HEK293T (cell line): ENCODE data around the gene TMEM269.

Experiments used
- CTCF ChIA-PET: fragments of 350-600 bp; formaldehyde crosslinking; extraction: SDS; loops from one replicate; lab custom pipeline; 2021; ENCODE audit warnings: antibody characterized with exemption, inconsistent platforms; lab: Yijun Ruan, JAX
- POLR2A ChIA-PET: fragments of 350-600 bp; formaldehyde crosslinking; extraction: SDS; loops from one replicate; lab custom pipeline; 2020; ENCODE audit warnings: antibody characterized with exemption, inconsistent platforms; lab: Yijun Ruan, JAX
- DNase-seq: peaks from one replicate; pipeline ENCODE4 v3.0.0; 2012; ENCODE audit warnings: mixed read lengths; ENCODE audit errors: extremely low spot score
- ARNT ChIP-seq: fragments of 450-650 bp; IDR thresholded peaks from 2 replicates; pipeline ENCODE4 v1.6.1; 2017; ENCODE audit warnings: mild to moderate bottlenecking
- BHLHE40 ChIP-seq: fragments of 450-650 bp; IDR thresholded peaks from 2 replicates; pipeline ENCODE4 v1.6.1; 2016; ENCODE audit warnings: mild to moderate bottlenecking, moderate library complexity, borderline replicate concordance
- ELF4 ChIP-seq: fragments of 450-650 bp; IDR thresholded peaks from 2 replicates; pipeline ENCODE4 v1.6.1; 2017; ENCODE audit warnings: antibody characterized with exemption
- FOXA1 ChIP-seq: fragments of 450-650 bp; IDR thresholded peaks from 2 replicates; pipeline ENCODE4 v1.6.1; 2016; ENCODE audit warnings: mild to moderate bottlenecking
- FOXK2 ChIP-seq: fragments of 450-650 bp; IDR thresholded peaks from 2 replicates; pipeline ENCODE4 v1.6.1; 2016; ENCODE audit warnings: mild to moderate bottlenecking
- FOXM1 ChIP-seq: fragments of 450-650 bp; IDR thresholded peaks from 2 replicates; pipeline ENCODE4 v1.6.1; 2017; ENCODE audit warnings: mild to moderate bottlenecking, borderline replicate concordance
- HDGF ChIP-seq: fragments of 450-650 bp; IDR thresholded peaks from 2 replicates; pipeline ENCODE4 v1.6.1; 2017; ENCODE audit warnings: antibody characterized with exemption, borderline replicate concordance
- L3MBTL2 ChIP-seq: fragments of 450-650 bp; conservative IDR thresholded peaks from 2 replicates; pipeline ENCODE4 v1.6.1; 2016; ENCODE audit warnings: mild to moderate bottlenecking
- LEF1 ChIP-seq: fragments of 450-650 bp; IDR thresholded peaks from 2 replicates; pipeline ENCODE4 v1.6.1; 2017; ENCODE audit warnings: mild to moderate bottlenecking, borderline replicate concordance
- NFRKB ChIP-seq: fragments of 450-650 bp; IDR thresholded peaks from 2 replicates; pipeline ENCODE4 v1.6.1; 2016; ENCODE audit warnings: mild to moderate bottlenecking, moderate library complexity
- SP1 ChIP-seq: fragments of 450-650 bp; IDR thresholded peaks from 2 replicates; pipeline ENCODE4 v1.6.1; 2017
- TARDBP ChIP-seq: fragments of 450-650 bp; IDR thresholded peaks from 2 replicates; pipeline ENCODE4 v1.6.1; 2016
- ZNF384 ChIP-seq: fragments of 450-650 bp; IDR thresholded peaks from 2 replicates; pipeline ENCODE4 v1.6.1; 2016
- TF ChIP-seq, protein P1 (sequence below): fragments of 450-650 bp; IDR thresholded peaks from 2 replicates; pipeline ENCODE4 v1.6.1; 2016

TMEM269 gene

GRCh38 chr1:42824481-42825035 is 39.8 kb downstream of the TMEM269 start:
- ChIA-PET CTCF (interaction anchor here (1.0 to 1.2 kb wide), 3 partner anchors 13 to 99 kb away, joined by 3 to 4 read pairs (median 4); partner anchors contain the start of gene ZNF691), POLR2A (interaction anchor here (1.3 to 7.3 kb wide), 5 partner anchors 8 to 57 kb away, joined by 3 to 75 read pairs (median 8); partner anchors contain the start of genes C1orf50, P3H1 and ZNF691)
- TF ChIP-seq ZNF384: no peak
- no peak for TF ChIP-seq ARNT
- no peak for TF ChIP-seq SP1
- TF ChIP-seq FOXA1: no peak
- TF ChIP-seq, protein P1, sequence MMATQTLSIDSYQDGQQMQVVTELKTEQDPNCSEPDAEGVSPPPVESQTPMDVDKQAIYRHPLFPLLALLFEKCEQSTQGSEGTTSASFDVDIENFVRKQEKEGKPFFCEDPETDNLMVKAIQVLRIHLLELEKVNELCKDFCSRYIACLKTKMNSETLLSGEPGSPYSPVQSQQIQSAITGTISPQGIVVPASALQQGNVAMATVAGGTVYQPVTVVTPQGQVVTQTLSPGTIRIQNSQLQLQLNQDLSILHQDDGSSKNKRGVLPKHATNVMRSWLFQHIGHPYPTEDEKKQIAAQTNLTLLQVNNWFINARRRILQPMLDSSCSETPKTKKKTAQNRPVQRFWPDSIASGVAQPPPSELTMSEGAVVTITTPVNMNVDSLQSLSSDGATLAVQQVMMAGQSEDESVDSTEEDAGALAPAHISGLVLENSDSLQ: no peak
- no peak for TF ChIP-seq HDGF
- no peak for DNase-seq

DNA sequence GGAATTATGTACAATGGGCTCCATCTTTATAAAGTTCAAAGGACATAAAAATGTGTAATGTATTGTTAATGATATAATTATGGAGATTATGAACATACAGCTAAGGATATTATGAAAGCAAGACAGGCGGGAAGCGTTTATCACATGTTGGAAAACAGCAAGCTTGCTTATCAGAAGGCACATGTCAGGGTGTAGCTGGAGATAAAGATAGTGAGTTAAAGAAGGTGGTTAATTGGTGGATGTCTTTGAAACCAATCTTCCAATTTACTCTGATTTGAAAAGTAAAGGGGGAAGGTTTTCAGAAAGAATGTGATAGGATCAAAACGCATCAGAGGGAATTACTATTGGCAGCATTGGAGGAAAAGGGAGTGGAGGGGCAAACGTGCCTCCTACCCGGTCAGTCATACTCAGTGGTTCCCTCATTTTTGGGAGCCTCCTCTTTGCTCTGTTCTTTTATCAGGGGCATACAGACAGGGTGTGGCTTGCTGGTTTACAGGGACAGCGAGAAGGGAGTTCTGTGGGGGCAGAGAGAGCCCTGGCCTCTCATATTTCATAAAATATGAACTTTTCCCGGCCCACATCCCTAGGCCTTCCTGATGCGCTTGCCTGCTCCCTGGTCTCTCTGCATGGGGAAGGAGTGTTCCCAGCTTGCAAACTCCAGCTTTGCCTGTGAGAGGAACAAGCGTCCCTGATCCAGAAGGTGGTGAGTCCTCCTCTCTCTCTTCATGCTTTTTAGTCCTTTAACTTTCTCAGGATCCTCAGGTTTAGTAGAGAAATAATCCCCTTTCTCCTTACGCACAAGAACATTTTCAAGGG is 40.5 kb downstream of the TMEM269 start:
- ChIA-PET POLR2A (interaction anchor here (1.0 to 7.3 kb wide), 6 partner anchors 9 to 143 kb away, joined by 3 to 75 read pairs (median 6); partner anchors contain the start of genes C1orf50, P3H1, YBX1 and ZNF691), CTCF (interaction anchor here (1.0 to 1.2 kb wide), 3 partner anchors 12 to 98 kb away, joined by 3 to 4 read pairs (median 4); partner anchors contain the start of gene ZNF691)
- no peak for TF ChIP-seq FOXM1
- TF ChIP-seq ARNT: no peak
- no peak for TF ChIP-seq FOXA1
- no peak for TF ChIP-seq FOXK2
- TF ChIP-seq L3MBTL2: peak; percentile 33
- no peak for TF ChIP-seq SP1
- no peak for TF ChIP-seq NFRKB
- no peak for DNase-seq

GRCh38 chr1:42830631-42831030 is 45.8 kb downstream of the TMEM269 start:
- ChIA-PET CTCF (no interaction called here), POLR2A (interaction anchor here (1.1 to 3.8 kb wide), 2 partner anchors 16 to 52 kb away, joined by 3 to 19 read pairs; partner anchors contain the start of gene ZNF691)
- no peak for DNase-seq
- no peak for TF ChIP-seq LEF1
- TF ChIP-seq, protein P1: no peak
- TF ChIP-seq NFRKB: no peak

DNA sequence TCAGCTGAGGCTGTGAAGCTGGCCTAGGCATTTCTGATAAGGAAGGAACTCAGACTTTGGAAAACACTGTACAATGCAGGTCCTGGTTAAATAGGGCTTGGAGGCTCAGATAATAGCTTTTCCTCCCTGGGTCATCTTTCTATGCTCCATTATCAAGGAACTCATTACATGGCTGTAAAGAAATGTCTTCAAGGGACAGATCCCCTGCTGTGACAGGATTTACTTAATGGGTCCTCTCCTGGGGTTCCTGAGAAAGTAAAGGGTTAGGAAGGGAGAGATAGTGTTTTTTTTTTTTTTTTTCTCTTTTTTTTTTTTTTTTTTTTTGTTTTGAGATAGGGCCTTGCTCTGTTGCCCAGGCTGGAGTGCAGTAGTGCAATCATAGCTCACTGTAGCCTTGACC is 46.5 kb downstream of the TMEM269 start:
- POLR2A ChIA-PET: interaction anchor here (1.1 to 3.8 kb wide), 2 partner anchors 15 to 53 kb away, joined by 3 to 19 read pairs; partner anchors contain the start of gene ZNF691
- CTCF ChIA-PET: no interaction called here
- TF ChIP-seq ARNT (no peak), BHLHE40 (no peak), ZNF384 (peak; percentile 72)
- no peak for DNase-seq

DNA sequence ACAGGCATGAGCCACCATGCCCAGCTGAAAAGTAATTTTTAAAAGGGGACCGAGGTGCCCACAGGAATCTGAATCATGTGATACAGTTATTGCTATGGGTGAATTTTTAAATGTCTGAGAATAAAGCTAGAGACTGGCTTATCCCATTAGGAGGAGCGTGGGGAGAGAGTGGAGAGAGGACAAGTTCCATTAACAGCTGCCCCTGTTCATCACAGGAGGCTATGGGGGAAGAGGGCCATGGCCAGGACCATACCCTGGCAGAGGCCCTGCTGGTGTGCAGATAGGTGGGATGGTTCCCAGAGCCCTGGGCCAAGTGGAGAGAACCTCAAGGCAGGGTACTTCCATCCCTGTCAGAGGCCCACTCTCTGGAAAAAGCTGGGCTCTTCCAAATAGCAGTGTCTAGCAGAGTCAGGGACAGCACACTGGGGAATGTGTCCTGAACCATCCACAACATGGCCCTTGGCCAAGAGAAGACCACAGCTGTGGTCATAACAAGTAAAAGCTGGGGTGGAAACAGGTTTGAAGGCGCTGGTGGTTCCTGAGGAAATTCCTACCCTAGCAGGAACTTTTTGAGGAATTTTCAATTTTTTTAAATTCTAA is 48.0 kb downstream of the TMEM269 start:
- no peak for DNase-seq
- POLR2A ChIA-PET: interaction anchor here (1.4 kb wide), 1 partner anchor 14 kb away, joined by 7 read pairs; the partner anchor contains the start of gene ZNF691
- TF ChIP-seq SP1: no peak
- CTCF ChIA-PET: interaction anchor here (0.9 kb wide), 1 partner anchor 13 kb away, joined by 3 read pairs; the partner anchor contains the start of gene ZNF691

GRCh38 chr1:42833981-42834380 is 49.2 kb downstream of the TMEM269 start:
- TF ChIP-seq LEF1 (no peak), ELF4 (no peak), SP1 (no peak), TARDBP (no peak)
- ChIA-PET POLR2A (interaction anchor here (1.4 to 3.0 kb wide), 3 partner anchors 10 to 13 kb away, joined by 5 to 43 read pairs (median 7); partner anchors contain the start of gene ZNF691), CTCF (no interaction called here)
- no peak for DNase-seq

DNA sequence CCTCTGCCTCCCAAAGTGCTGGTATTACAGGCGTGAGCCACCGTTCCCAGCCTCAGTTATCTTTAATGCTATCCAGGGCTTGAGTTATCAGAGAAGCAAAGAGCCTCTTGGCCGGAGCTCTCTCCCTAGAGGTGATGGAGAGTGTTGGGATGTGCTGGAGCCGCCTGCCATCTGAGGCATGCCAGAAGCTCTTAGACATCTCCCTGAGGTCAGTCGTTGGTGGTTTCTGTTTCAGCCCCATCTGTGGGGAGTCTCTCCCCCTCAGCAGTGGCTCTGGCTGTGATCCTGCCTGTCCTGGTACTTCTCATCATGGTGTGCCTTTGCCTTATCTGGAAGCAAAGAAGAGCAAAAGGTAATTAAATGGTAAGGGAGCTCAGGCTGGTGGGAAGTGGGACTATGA is 50.0 kb downstream of the TMEM269 start:
- no peak for TF ChIP-seq ZNF384
- TF ChIP-seq BHLHE40: no peak
- TF ChIP-seq FOXA1: no peak
- no peak for TF ChIP-seq ELF4
- TF ChIP-seq, protein P1: no peak
- TF ChIP-seq LEF1: no peak
- TF ChIP-seq HDGF: no peak
- TF ChIP-seq L3MBTL2: no peak
- no peak for TF ChIP-seq TARDBP
- POLR2A ChIA-PET: interaction anchor here (1.3 to 3.0 kb wide), 4 partner anchors 9 to 68 kb away, joined by 3 to 43 read pairs (median 6); partner anchors contain the start of genes C1orf50, P3H1 and ZNF691
- CTCF ChIA-PET: interaction anchor here (0.9 kb wide), 1 partner anchor 12 kb away, joined by 7 read pairs; the partner anchor contains the start of gene ZNF691

More for the DNA sequence above, 50.0 kb downstream of the TMEM269 start:
- no peak for DNase-seq
